Endometrium (tissue), 2 donors: ENCODE data around the gene TOP1.
"Not testable (repeated sequence)": the region's sequence is repeated elsewhere in the genome, so short reads cannot be mapped to it uniquely, and the experiment has no call there.

Experiments used
- FAIRE-seq: peaks from 2 replicates; lab custom pipeline; 2012; peaks lifted over from hg19 to GRCh38; lab: Jason Lieb, UNC
- donor health status: control.
- donor health status: control.

The TOP1 gene

GRCh38 chr20:41028359-41029149, at the start of gene TOP1:
TOP1 (plus strand) TSS chr20:41028822; CDS start chr20:41029068, 246 bp downstream.
- FAIRE-seq = peak; percentile 90

GRCh38 chr20:40979247-40979646, 49.4 kb upstream of the TOP1 start:
- FAIRE-seq = no peak

- FAIRE-seq = no peak
These were observed 48.4 kb upstream of the TOP1 start for GRCh38 chr20:40980106-40980827.

- FAIRE-seq = no peak
These were observed 47.8 kb upstream of the TOP1 start for GRCh38 chr20:40980828-40981310.

- FAIRE-seq = no peak
These were observed 46.0 kb upstream of the TOP1 start for GRCh38 chr20:40982415-40983145.

- FAIRE-seq = no peak
These were observed 44.7 kb upstream of the TOP1 start for GRCh38 chr20:40983898-40984297.

- no peak for FAIRE-seq
These were observed 44.1 kb upstream of the TOP1 start for GRCh38 chr20:40984496-40984895.

- FAIRE-seq = no peak
These were observed 41.8 kb upstream of the TOP1 start for GRCh38 chr20:40986774-40987173.

- FAIRE-seq = no peak
These were observed 38.0 kb upstream of the TOP1 start for GRCh38 chr20:40990542-40991120.

GRCh38 chr20:40991181-40991889, 37.3 kb upstream of the TOP1 start:
- FAIRE-seq = no peak

GRCh38 chr20:40992349-40993113, 36.1 kb upstream of the TOP1 start:
- no peak for FAIRE-seq

- FAIRE-seq = no peak
These were observed 34.7 kb upstream of the TOP1 start for GRCh38 chr20:40993794-40994540.

GRCh38 chr20:40996326-40996725, 32.3 kb upstream of the TOP1 start:
- FAIRE-seq = no peak

GRCh38 chr20:40997116-40997515, 31.5 kb upstream of the TOP1 start:
- no peak for FAIRE-seq

- no peak for FAIRE-seq
These were observed 28.8 kb upstream of the TOP1 start for GRCh38 chr20:40999841-41000240.

- FAIRE-seq = no peak
These were observed 28.0 kb upstream of the TOP1 start for GRCh38 chr20:41000628-41001027.

GRCh38 chr20:41001497-41001896, 27.1 kb upstream of the TOP1 start:
- no peak for FAIRE-seq

GRCh38 chr20:41002842-41003142, 25.8 kb upstream of the TOP1 start:
- FAIRE-seq = no peak

- no peak for FAIRE-seq
These were observed 25.3 kb upstream of the TOP1 start for GRCh38 chr20:41003143-41003935.

GRCh38 chr20:41003936-41004294, 24.7 kb upstream of the TOP1 start:
- FAIRE-seq = not testable (repeated sequence)
